ENCODE measurements around the gene SERGEF. TPM values are rescaled to one million over a fixed set of nuclear protein-coding genes. Genes with fewer than 3 reads are reported as not detected.

SERGEF gene
- total and polyA plus RNA-seq, 2 of the 13 experiments (the other 11 are each of a cell fraction or from before 2014, with no cell fraction given): 54.5 to 114 TPM

DNA sequence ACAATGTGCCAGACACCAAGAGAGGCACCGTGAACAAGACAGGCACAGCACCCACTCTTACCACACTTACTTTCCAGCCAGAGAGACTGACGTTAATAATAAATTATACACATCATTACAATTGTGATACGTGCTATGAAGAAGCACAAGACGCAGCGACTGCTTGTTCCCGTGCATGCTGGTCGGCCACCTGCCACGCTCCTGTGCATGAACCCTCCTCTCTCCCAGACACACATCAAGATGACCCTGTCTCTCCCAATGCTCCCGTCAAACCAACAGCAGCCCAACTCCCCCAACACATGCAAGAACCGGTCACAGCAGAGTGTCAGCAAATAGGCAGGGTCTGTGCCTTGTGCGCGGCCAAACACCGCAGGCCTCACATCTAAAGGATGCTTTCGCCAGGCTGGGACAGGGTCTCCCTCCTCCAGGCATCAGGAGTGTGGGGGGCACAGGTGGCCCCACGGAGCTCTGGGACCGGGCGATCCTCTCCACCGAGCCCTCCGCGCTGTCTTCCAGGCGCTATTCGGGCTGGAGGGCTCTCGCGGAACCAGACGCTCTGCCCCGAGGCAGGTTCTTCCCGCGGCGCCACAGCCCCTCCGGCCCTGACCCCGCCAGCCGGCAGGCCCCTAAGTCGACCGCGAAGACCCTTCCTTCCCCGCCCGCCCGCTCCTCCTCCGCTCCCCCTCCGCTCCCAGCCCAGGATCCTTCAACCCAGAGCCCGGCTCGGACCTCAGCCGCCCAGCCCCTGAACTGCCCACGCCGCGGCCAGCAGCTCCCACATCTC is 533 bp downstream of the SERGEF start:
- DNase-seq (ENCODE audit: low spot score) (peak; percentile 45), FAIRE-seq (peak; percentile 26), ATAC-seq (peak; percentile 51)
- peaks cover 47% of the 10 kb centered on the region for H3K4me1 ChIP-seq (ENCODE audit: insufficient read depth, low read length)
- in situ Hi-C loops (cut with HindIII; ENCODE audit: extremely low pct_ligation_motif_present, low pct_unique_long_range_greater_than_20kb): loop anchor here (5.0 kb wide), 1 partner anchor 95 kb away; the partner anchor contains the start of gene SAAL1
- no peaks in the 10 kb centered on the region; a peak in 1 of 5 replicates for H3K27me3 ChIP-seq (ENCODE audit: control insufficient read depth in 1 of 2, insufficient read depth in 2 of 2, low read length in 2 of 2)
- peaks cover 39% of the 10 kb centered on the region for H3K79me2 ChIP-seq (ENCODE audit: insufficient read depth, low read length)
- POLR2A ChIA-PET: interaction anchor here (0.6 to 3.4 kb wide), 5 partner anchors 11 to 1262 kb away, joined by 3 to 25 read pairs (median 4); partner anchors contain the start of gene SAAL1
- BruUV-seq (replicated peaks): no TSS peak
- peak overlapping the region; percentile 85 for H3K9ac ChIP-seq (ENCODE audit: insufficient read depth, low read depth, low read length)
- peak overlapping the region; percentile 54 to 92 (median 74) for H3K4me3 ChIP-seq (replicated peaks in 1 of 3; ENCODE audit: insufficient read depth in 1 of 3, low read depth in 2 of 3, low read length in 3 of 3)
- intact Hi-C loops (cut with micrococcal nuclease; ENCODE audit: unreplicated experiment): loop anchor here (2.0 kb wide), 1 partner anchor 94 kb away; the partner anchor contains the start of gene SAAL1
- peak overlapping the region; percentile 97 for H3K4me2 ChIP-seq (ENCODE audit: low read depth, low read length)
- H2AFZ ChIP-seq (ENCODE audit: low read length): no peak overlapping the region
- H3K36me3 ChIP-seq (replicated peaks in 1 of 2; ENCODE audit: control insufficient read depth in 1 of 2, insufficient read depth in 2 of 2, low read length in 2 of 2): no peaks in the 10 kb centered on the region
- H3K9me3 ChIP-seq (ENCODE audit: low read length): no peaks in the 10 kb centered on the region
- 1% methylated on average over 9 of the region's 46 CpGs for WGBS (ENCODE audit: low lambda C conversion rate)
- H3K27ac ChIP-seq (ENCODE audit: extremely low read length, insufficient read depth, low read length): peak overlapping the region; percentile 70
- no peaks in the 10 kb centered on the region for H4K20me1 ChIP-seq (ENCODE audit: insufficient read depth, low read length)
- CTCF ChIA-PET (ENCODE audit: low intra/inter-chr PET ratio, low total read pairs): interaction anchor here (0.6 kb wide), 2 partner anchors 32 to 94 kb away, joined by 3 read pairs; no protein-coding TSS in a partner anchor
- 0 out of 2 replicates have a peak, but pooled peaks have one; percentile 69 for TF ChIP-seq ZNF691 (CRISPR knock-in tag; IDR thresholded peaks at IDR 0.05; ENCODE audit: borderline replicate concordance, low read depth)
- no peak for TF ChIP-seq EP300 (IDR thresholded peaks at IDR 0.05; ENCODE audit: low read depth in 2 of 2, low read length in 2 of 2)
- no peak for TF ChIP-seq EP300 (CRISPR knock-in tag; IDR thresholded peaks at IDR 0.05; ENCODE audit: borderline replicate concordance)
- TF ChIP-seq ZNF296 (CRISPR knock-in tag; conservative IDR thresholded peaks at IDR 0.05): 0 out of 2 replicates have a peak, but pooled peaks have one; percentile 23
- TF ChIP-seq, protein P1, sequence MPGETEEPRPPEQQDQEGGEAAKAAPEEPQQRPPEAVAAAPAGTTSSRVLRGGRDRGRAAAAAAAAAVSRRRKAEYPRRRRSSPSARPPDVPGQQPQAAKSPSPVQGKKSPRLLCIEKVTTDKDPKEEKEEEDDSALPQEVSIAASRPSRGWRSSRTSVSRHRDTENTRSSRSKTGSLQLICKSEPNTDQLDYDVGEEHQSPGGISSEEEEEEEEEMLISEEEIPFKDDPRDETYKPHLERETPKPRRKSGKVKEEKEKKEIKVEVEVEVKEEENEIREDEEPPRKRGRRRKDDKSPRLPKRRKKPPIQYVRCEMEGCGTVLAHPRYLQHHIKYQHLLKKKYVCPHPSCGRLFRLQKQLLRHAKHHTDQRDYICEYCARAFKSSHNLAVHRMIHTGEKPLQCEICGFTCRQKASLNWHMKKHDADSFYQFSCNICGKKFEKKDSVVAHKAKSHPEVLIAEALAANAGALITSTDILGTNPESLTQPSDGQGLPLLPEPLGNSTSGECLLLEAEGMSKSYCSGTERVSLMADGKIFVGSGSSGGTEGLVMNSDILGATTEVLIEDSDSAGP (CRISPR knock-in tag; IDR thresholded peaks at IDR 0.05; ENCODE audit: borderline replicate concordance): peak; percentile 55; the same call in 1 of the 2 replicates
- no peak for TF ChIP-seq WIZ (CRISPR knock-in tag; IDR thresholded peaks at IDR 0.05)
- 0 out of 2 replicates have a peak, but pooled peaks have one; percentile 43 for TF ChIP-seq ZSCAN21 (CRISPR knock-in tag; IDR thresholded peaks at IDR 0.05; ENCODE audit: borderline replicate concordance)
- TF ChIP-seq ZNF672 (CRISPR knock-in tag; IDR thresholded peaks at IDR 0.05): 0 out of 2 replicates have a peak, but pooled peaks have one; percentile 59
- TF ChIP-seq SMAD1 (CRISPR knock-in tag; IDR thresholded peaks at IDR 0.05; ENCODE audit: borderline replicate concordance, low read depth): no peak
- 0 out of 2 replicates have a peak, but pooled peaks have one; percentile 53 for TF ChIP-seq KMT2B (CRISPR knock-in tag; IDR thresholded peaks at IDR 0.05)
- no peak for TF ChIP-seq POLR2G (IDR thresholded peaks at IDR 0.05; ENCODE audit: low read depth, low read length)
- 0 out of 2 replicates have a peak, but pooled peaks have one; percentile 23 for TF ChIP-seq RXRA (CRISPR knock-in tag; IDR thresholded peaks at IDR 0.05)
- peak; percentile 16; the same call in 1 of the 2 replicates for TF ChIP-seq ZNF564 (CRISPR knock-in tag; IDR thresholded peaks at IDR 0.05)
- no peak for TF ChIP-seq SIX1 (CRISPR knock-in tag; IDR thresholded peaks at IDR 0.05; ENCODE audit: borderline replicate concordance)
- no peak; the same call in 1 of the 2 replicates for TF ChIP-seq PATZ1 (CRISPR knock-in tag; IDR thresholded peaks at IDR 0.05)
- 0 out of 2 replicates have a peak, but pooled peaks have one; percentile 2 for TF ChIP-seq SNAI1 (CRISPR knock-in tag; IDR thresholded peaks at IDR 0.05; ENCODE audit: borderline replicate concordance)
